Endothelial cell of umbilical vein (primary cell): Measurements from ENCODE around the gene LAMB4. TPM values are rescaled to one million over a fixed set of nuclear protein-coding genes. Genes with fewer than 3 reads are reported as not detected.

Experiments used
- BruUV-seq: library from RNA; stranded (reverse); fragments of 400-500 nt; replicated peaks from 2 replicates; lab custom pipeline; 2021; lab: Mats Ljungman, UMichigan
- CTCF ChIA-PET: fragments of 300-600, 350-600 bp; sonication (Branson Sonifier 250); formaldehyde crosslinking; loops from one replicate; lab custom pipeline; 2021; ENCODE audit warnings: antibody characterized with exemption, inconsistent platforms; lab: Charles Lee
- POLR2A ChIA-PET: fragments of 300-600, 350-600 bp; sonication (Branson Sonifier 250); formaldehyde crosslinking; loops from one replicate; lab custom pipeline; 2021; ENCODE audit warnings: antibody characterized with exemption, inconsistent platforms; lab: Charles Lee
- DNase-seq: peaks from one replicate; pipeline ENCODE4 v3.0.0-alpha.2; 2011; ENCODE audit warnings: low read depth, low spot score
- FAIRE-seq: peaks from 2 replicates; lab custom pipeline; 2011; peaks lifted over from hg19 to GRCh38; lab: Jason Lieb, UNC
- H2AFZ ChIP-seq: 2 replicates; pipeline ENCODE4 v1.6.0; 2012; ENCODE audit warnings: low read depth, low read length, control low read depth, inconsistent platforms
- H3K27ac ChIP-seq: 2 replicates; pipeline ENCODE4 v1.5.1; 2011; ENCODE audit warnings: low read depth, mild to moderate bottlenecking, control low read depth, low read length, moderate library complexity; ENCODE audit not compliant: insufficient read depth
- H3K27me3 ChIP-seq, 2 experiments: 2 replicates each; pipeline versions ENCODE4 v1.6.0 to v1.6.1; 2011; ENCODE audit warnings: low read length in 2 of 2, mixed read lengths in 1 of 2; ENCODE audit not compliant: control insufficient read depth in 2 of 2, insufficient read depth in 2 of 2
- H3K36me3 ChIP-seq, 2 experiments: 2 replicates in 1 of 2; 3 replicates in 1 of 2; pipeline ENCODE4 v1.5.1; 2011; ENCODE audit warnings: low read length in 2 of 2, mild to moderate bottlenecking in 1 of 2, moderate library complexity in 1 of 2; ENCODE audit not compliant: control insufficient read depth in 2 of 2, insufficient read depth in 2 of 2; ENCODE audit errors: extremely low read depth in 1 of 2
- H3K4me1 ChIP-seq: 3 replicates; pipeline ENCODE4 v1.5.1; 2011; ENCODE audit warnings: mild to moderate bottlenecking, low read length; ENCODE audit not compliant: control insufficient read depth, insufficient read depth; ENCODE audit errors: extremely low read depth
- H3K4me2 ChIP-seq: 2 replicates; pipeline ENCODE4 v1.6.1; 2011; ENCODE audit warnings: low read length, control low read depth, mixed read lengths; ENCODE audit not compliant: insufficient read depth
- H3K4me3 ChIP-seq, 3 experiments: fragments of 200-600 bp in 1 of 3; sonication (generic), shearing (Covaris generic) in 1 of 3; replicated peaks in 1 of 3; 2 replicates each; pipeline ENCODE4 v1.5.1; 2011 to 2016; ENCODE audit warnings: control low read depth in 3 of 3, low read length in 3 of 3, mild to moderate bottlenecking in 2 of 3, inconsistent platforms in 1 of 3, low read depth in 1 of 3, moderate library complexity in 1 of 3; ENCODE audit not compliant: insufficient read depth in 1 of 3
- H3K79me2 ChIP-seq: 2 replicates; pipeline ENCODE4 v1.6.0; 2012; ENCODE audit warnings: low read length, inconsistent platforms; ENCODE audit not compliant: control insufficient read depth, insufficient read depth
- H3K9ac ChIP-seq: replicated peaks from 2 replicates; pipeline ENCODE3; 2011; ENCODE audit warnings: low read length, control low read depth; ENCODE audit not compliant: insufficient read depth; ENCODE audit errors: extremely low read depth
- H3K9me1 ChIP-seq: replicated peaks from 3 replicates; pipeline ENCODE4 v1.6.0; 2011; ENCODE audit warnings: mild to moderate bottlenecking, low read length; ENCODE audit not compliant: control insufficient read depth, insufficient read depth; ENCODE audit errors: extremely low read depth
- H3K9me3 ChIP-seq: replicated peaks from 2 replicates; pipeline ENCODE4 v1.5.1; 2012; ENCODE audit warnings: low read length, inconsistent platforms; ENCODE audit not compliant: control insufficient read depth, insufficient read depth
- H4K20me1 ChIP-seq: replicated peaks from 2 replicates; pipeline ENCODE3; 2011; ENCODE audit warnings: mild to moderate bottlenecking, low read length; ENCODE audit not compliant: control insufficient read depth, insufficient read depth; ENCODE audit errors: extremely low read depth
- EZH2 ChIP-seq: IDR thresholded peaks from 2 replicates; pipeline ENCODE4 v1.6.1; 2012; ENCODE audit warnings: borderline replicate concordance, low read depth, mild to moderate bottlenecking, moderate library complexity, low read length, inconsistent platforms; ENCODE audit not compliant: severe bottlenecking
- FOS ChIP-seq: IDR thresholded peaks from 2 replicates; pipeline ENCODE4 v1.6.1; 2011; ENCODE audit warnings: mild to moderate bottlenecking, low read length, moderate library complexity, borderline replicate concordance; ENCODE audit not compliant: insufficient read depth
- GATA2 ChIP-seq: IDR thresholded peaks from 2 replicates; pipeline ENCODE4 v1.7.0; 2011; ENCODE audit warnings: low read depth, mild to moderate bottlenecking, moderate library complexity, mixed read lengths, low read length; ENCODE audit not compliant: insufficient read length, insufficient read depth
- JUN ChIP-seq: IDR thresholded peaks from 2 replicates; pipeline ENCODE4 v1.6.1; 2011; ENCODE audit warnings: borderline replicate concordance, low read depth; ENCODE audit not compliant: insufficient read length, insufficient read depth
- MYC ChIP-seq: IDR thresholded peaks from one replicate; pipeline ENCODE4 v1.6.1; 2011; ENCODE audit warnings: mild to moderate bottlenecking, low read depth, low read length
- POLR2A ChIP-seq: IDR thresholded peaks from 2 replicates; pipeline ENCODE4 v1.6.1; 2012; ENCODE audit warnings: low read depth, mild to moderate bottlenecking, control low read depth, low read length
- POLR2AphosphoS5 ChIP-seq: IDR thresholded peaks from 2 replicates; pipeline ENCODE4 v1.6.1; 2012; ENCODE audit warnings: low read depth, mild to moderate bottlenecking, control low read depth, low read length, moderate library complexity; ENCODE audit not compliant: insufficient read depth
- dilution Hi-C: fragments of 300-500 bp; cut with MboI; formaldehyde crosslinking; loops from one replicate; pipeline ENCODE4 v1.15.0; 2019; ENCODE audit warnings: low sequenced_read_pairs; ENCODE audit not compliant: extremely low pct_ligation_motif_present
- intact Hi-C: fragments of 100-400 bp; cut with micrococcal nuclease; formaldehyde crosslinking; loops from one replicate; pipeline ENCODE4 v1.10.0; 2022
- polyA plus RNA-seq, 4 experiments: library from polyadenylated mRNA; depleted of rRNA in 3 of 4; stranded (reverse) in 3 of 4; unstranded in 1 of 4; fragments of >200 nt; gene quantifications; 2 replicates each; pipeline versions ENCODE4 v1.2.1 to v1.2.3, GENCODE V29; 2011 to 2012; ENCODE audit warnings: missing spikeins in 1 of 4
- total RNA-seq: library from RNA; stranded (reverse); gene quantifications from 2 replicates; pipeline ENCODE4 v1.2.3, GENCODE V29; 2021
- TF ChIP-seq, protein P1 (sequence below): IDR thresholded peaks from 2 replicates; pipeline ENCODE4 v1.6.1; 2011; ENCODE audit not compliant: insufficient read depth, insufficient read length
- TF ChIP-seq, protein P2 (sequence below), 2 donors: IDR thresholded peaks; 1 replicate in 1 of 2; 2 replicates in 1 of 2; pipeline ENCODE4 v1.5.1; 2011; ENCODE audit warnings: low read length in 2 of 2, mild to moderate bottlenecking in 2 of 2, moderate library complexity in 2 of 2, control low read depth in 1 of 2, inconsistent platforms in 1 of 2, low read depth in 1 of 2; ENCODE audit not compliant: insufficient read depth in 1 of 2; ENCODE audit errors: extremely low read depth in 1 of 2

LAMB4 gene
- total and polyA plus RNA-seq, 2 donors (not counting 3 experiments of a cell fraction or from before 2014, with no cell fraction given) = 0.15 to 0.20 TPM

DNA sequence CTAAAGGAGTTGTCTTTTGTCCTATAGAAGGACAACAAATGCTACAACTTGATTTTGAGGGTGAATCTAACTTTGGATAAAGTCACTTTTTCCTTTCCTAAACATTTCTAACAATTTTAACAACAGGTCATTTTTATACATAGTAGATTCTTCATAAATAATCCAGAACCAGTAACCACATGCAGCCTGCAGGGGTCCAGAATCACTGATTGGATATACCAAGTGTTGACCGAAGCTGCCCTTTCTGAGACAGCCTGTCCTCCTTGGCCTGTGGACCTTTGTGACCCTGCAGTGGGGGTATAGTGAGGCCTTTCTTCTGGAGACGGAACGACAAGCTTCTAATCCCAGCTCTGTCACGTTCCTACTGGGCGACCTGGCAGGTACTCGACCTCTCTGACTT, 34.8 kb upstream of the LAMB4 start:
- H3K9ac ChIP-seq = no peak overlapping the region
- H3K9me1 ChIP-seq = no peaks in the 10 kb centered on the region
- no peaks in the 10 kb centered on the region for H3K36me3 ChIP-seq
- no peak for TF ChIP-seq MYC
- TF ChIP-seq FOS = no peak
- no peak for TF ChIP-seq POLR2AphosphoS5
- no peak for TF ChIP-seq GATA2
- TF ChIP-seq, protein P1, sequence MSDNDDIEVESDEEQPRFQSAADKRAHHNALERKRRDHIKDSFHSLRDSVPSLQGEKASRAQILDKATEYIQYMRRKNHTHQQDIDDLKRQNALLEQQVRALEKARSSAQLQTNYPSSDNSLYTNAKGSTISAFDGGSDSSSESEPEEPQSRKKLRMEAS = no peak
- no peak for TF ChIP-seq POLR2A
- TF ChIP-seq, protein P2, sequence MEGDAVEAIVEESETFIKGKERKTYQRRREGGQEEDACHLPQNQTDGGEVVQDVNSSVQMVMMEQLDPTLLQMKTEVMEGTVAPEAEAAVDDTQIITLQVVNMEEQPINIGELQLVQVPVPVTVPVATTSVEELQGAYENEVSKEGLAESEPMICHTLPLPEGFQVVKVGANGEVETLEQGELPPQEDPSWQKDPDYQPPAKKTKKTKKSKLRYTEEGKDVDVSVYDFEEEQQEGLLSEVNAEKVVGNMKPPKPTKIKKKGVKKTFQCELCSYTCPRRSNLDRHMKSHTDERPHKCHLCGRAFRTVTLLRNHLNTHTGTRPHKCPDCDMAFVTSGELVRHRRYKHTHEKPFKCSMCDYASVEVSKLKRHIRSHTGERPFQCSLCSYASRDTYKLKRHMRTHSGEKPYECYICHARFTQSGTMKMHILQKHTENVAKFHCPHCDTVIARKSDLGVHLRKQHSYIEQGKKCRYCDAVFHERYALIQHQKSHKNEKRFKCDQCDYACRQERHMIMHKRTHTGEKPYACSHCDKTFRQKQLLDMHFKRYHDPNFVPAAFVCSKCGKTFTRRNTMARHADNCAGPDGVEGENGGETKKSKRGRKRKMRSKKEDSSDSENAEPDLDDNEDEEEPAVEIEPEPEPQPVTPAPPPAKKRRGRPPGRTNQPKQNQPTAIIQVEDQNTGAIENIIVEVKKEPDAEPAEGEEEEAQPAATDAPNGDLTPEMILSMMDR (IDR thresholded peaks at IDR 0.05; ENCODE audit: extremely low read depth in 1 of 2, insufficient read depth in 1 of 2, low read depth in 1 of 2, low read length in 2 of 2) = no peak
- TF ChIP-seq JUN = no peak
- no peak for TF ChIP-seq EZH2
- H3K4me1 ChIP-seq = no peaks in the 10 kb centered on the region
- intact Hi-C loops (no loop called here), dilution Hi-C loops (no loop called here)
- no peak overlapping the region for H3K4me3 ChIP-seq
- H3K9me3 ChIP-seq = no peaks in the 10 kb centered on the region
- no peaks in the 10 kb centered on the region for H3K27me3 ChIP-seq
- no TSS peak for BruUV-seq
- DNase-seq (no peak), FAIRE-seq (no peak)
- POLR2A ChIA-PET = no interaction called here
- CTCF ChIA-PET = interaction anchor here (1.0 to 1.7 kb wide), 3 partner anchors 10 to 332 kb away, joined by 3 to 6 read pairs (median 6); partner anchors contain the start of gene NRCAM
- H3K27ac ChIP-seq = no peak overlapping the region
- no peak overlapping the region for H2AFZ ChIP-seq
- no peaks in the 10 kb centered on the region for H4K20me1 ChIP-seq
- H3K4me2 ChIP-seq = no peak overlapping the region
- no peaks in the 10 kb centered on the region for H3K79me2 ChIP-seq
